HG03432 (cell line): Measurements from ENCODE around the gene CEACAM6.
"Not testable (repeated sequence)": the region's sequence is repeated elsewhere in the genome, so short reads cannot be mapped to it uniquely, and the experiment has no call there.

Experiments used
- ATAC-seq: cut with Tn5 transposase; IDR thresholded peaks from one replicate; pipeline ENCODE4 v1.9.1; 2021; ENCODE audit warnings: mild to moderate bottlenecking, moderate library complexity; ENCODE audit not compliant: unreplicated experiment

CEACAM6 gene

DNA sequence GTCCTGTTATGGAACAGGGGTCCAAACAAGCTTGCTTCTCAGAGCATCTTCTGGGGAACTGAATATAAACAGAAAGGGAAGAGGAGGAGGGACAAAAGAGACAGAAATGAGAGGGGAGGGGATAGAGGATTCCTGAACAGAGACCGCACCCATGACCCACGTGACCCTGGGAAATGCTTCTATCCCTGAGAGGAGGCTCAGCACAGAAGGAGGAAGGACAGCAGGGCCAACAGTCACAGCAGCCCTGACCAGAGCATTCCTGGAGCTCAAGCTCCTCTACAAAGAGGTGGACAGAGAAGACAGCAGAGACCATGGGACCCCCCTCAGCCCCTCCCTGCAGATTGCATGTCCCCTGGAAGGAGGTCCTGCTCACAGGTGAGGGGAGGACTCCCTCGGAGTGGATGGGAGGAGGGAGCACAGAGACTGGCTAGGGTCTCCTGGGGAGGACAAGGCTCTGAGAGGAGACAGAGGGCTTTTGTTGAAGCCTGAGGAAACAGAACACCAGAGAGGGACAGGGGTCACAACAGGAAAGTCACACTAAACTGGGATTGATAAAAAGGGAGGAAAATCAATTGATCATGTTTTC is at the start of gene CEACAM6:
Gene CEACAM6, plus strand, starts transcription at position 203 of the 586 bp plus-strand sequence. Its CDS starts 109 bp downstream, at position 312.
- ATAC-seq = no peak

DNA sequence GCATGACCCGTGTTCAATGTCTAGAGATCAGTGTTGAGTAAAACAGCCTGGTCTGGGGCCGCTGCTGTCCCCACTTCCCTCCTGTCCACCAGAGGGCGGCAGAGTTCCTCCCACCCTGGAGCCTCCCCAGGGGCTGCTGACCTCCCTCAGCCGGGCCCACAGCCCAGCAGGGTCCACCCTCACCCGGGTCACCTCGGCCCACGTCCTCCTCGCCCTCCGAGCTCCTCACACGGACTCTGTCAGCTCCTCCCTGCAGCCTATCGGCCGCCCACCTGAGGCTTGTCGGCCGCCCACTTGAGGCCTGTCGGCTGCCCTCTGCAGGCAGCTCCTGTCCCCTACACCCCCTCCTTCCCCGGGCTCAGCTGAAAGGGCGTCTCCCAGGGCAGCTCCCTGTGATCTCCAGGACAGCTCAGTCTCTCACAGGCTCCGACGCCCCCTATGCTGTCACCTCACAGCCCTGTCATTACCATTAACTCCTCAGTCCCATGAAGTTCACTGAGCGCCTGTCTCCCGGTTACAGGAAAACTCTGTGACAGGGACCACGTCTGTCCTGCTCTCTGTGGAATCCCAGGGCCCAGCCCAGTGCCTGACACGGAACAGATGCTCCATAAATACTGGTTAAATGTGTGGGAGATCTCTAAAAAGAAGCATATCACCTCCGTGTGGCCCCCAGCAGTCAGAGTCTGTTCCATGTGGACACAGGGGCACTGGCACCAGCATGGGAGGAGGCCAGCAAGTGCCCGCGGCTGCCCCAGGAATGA is 48.4 kb upstream of the CEACAM6 start:
- ATAC-seq = no peak

DNA sequence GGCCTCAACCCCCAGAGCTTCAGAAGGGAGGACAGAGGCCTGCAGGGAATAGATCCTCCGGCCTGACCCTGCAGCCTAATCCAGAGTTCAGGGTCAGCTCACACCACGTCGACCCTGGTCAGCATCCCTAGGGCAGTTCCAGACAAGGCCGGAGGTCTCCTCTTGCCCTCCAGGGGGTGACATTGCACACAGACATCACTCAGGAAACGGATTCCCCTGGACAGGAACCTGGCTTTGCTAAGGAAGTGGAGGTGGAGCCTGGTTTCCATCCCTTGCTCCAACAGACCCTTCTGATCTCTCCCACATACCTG is 47.9 kb upstream of the CEACAM6 start:
- ATAC-seq = no peak

DNA sequence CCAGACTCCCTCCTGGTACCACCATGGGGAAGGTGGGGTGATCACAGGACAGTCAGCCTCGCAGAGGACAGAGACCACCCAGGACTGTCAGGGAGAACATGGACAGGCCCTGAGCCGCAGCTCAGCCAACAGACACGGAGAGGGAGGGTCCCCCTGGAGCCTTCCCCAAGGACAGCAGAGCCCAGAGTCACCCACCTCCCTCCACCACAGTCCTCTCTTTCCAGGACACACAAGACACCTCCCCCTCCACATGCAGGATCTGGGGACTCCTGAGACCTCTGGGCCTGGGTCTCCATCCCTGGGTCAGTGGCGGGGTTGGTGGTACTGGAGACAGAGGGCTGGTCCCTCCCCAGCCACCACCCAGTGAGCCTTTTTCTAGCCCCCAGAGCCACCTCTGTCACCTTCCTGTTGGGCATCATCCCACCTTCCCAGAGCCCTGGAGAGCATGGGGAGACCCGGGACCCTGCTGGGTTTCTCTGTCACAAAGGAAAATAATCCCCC is 47.4 kb upstream of the CEACAM6 start:
- no peak for ATAC-seq

GRCh38 chr19:41708481-41708880 is 46.8 kb upstream of the CEACAM6 start, which contains the start of gene CEACAM5:
Gene CEACAM5 (plus strand): TSS chr19:41708626. CDS start chr19:41708732, 106 bp downstream.
- ATAC-seq = no peak

DNA sequence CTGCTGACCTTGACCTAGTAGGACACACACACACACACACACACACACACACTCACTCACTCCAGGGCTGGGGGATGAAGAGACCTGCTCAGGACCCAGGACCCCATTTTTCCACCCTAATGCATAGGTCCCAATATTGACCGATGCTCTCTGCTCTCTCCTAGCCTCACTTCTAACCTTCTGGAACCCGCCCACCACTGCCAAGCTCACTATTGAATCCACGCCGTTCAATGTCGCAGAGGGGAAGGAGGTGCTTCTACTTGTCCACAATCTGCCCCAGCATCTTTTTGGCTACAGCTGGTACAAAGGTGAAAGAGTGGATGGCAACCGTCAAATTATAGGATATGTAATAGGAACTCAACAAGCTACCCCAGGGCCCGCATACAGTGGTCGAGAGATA is 45.8 kb upstream of the CEACAM6 start:
- not testable (repeated sequence) for ATAC-seq

GRCh38 chr19:41709951-41710645 is 45.2 kb upstream of the CEACAM6 start:
- no peak for ATAC-seq

DNA sequence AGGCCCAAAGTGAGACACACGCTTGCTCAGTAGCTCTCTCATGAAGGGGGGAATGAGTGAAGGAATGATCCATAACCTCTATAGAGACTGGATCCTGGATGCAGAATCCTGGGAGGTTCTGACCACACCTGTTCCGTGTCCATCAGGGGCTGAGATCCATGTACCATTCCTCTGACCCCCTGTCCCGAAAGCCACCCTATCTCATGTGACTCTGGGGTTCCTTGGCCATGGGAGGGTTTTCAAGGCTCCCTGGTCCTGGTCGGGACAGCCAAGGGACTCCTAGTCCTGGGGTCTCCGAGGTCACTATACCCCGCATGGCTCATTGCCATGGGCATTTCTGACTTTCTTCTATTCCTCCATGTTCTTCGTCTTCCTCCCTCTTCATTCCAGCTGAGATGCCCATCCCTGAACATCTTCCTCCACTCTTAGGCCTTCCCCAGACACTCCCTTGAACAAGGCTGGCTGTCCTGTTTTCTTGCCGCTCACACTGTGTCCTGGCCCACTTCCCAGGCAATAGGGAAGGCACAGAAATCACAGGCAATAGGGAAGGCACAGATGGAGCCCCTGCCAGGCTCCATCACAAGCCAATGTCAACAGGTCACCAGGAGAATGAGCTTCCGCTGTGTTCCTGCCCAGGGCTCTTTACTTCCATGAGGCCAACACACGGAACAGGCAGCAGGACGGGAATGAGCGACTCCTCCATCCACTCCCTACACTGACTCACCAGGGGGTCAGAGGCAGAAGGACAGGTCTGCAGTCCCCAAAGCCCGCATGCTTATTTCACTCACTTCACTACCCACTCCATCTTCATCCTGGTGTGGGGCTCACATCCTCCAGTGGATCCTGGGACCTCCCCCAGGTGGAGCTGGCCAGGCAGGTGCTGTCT is 43.7 kb upstream of the CEACAM6 start:
- ATAC-seq = no peak

- no peak for ATAC-seq
Observed at GRCh38 chr19:41714598-41714997, 40.7 kb upstream of the CEACAM6 start.

- no peak for ATAC-seq
Observed at GRCh38 chr19:41718761-41719160, 36.6 kb upstream of the CEACAM6 start.

DNA sequence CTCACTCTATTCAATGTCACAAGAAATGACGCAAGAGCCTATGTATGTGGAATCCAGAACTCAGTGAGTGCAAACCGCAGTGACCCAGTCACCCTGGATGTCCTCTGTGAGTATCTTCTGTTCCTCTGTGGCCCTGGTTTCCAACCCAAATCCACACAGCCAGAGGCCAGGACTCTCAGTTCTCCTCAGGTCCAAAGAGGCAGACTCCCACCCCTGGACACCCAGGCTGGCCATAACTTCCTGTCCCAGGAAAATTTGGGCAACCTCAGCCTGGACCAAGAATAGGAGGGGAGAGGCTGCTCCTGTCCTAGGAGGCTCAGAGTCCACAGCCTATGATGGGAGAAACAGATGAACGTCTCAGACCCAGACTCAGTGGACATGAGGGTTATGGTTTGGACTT is 35.2 kb upstream of the CEACAM6 start:
- ATAC-seq = no peak

DNA sequence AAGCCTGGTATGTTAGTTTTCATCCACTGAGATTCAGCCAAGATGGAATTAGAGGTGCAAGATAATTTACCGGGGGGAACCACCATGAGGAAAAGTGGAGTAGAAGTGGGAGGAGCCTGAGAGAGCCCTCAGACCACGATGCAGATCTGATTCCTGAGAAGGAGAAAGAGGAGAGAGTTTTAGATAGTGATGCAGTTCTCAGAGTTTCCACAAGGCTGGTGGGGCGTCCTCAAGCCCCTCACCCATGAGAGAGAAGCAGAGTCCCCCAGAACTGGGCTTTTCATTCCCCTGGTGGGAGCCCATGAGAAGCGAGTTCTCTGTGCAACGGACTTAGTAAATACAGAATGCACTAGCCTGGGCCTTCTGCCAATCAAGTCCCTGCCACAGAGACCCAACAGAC is 28.8 kb upstream of the CEACAM6 start:
- ATAC-seq = no peak

DNA sequence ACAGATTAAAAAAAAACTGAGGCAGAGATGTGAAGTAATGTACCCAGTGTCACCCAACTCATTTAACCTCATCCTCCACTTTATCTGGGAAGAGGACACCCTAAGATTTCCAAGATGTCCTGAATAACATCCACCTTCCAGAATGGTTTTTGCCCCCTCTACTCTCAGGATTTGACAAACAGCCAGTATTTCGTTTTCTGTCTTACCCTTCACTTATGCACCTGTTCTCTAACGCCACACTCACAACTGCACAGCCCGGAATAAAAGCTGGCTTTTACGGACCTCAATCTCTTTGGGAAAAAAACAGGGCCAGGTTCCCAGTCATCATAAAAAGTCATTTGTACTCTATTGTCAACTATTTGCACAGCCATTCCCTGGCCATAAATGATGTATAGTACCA is 21.2 kb upstream of the CEACAM6 start:
- ATAC-seq = no peak

GRCh38 chr19:41734585-41734984 is 20.7 kb upstream of the CEACAM6 start:
- no peak for ATAC-seq

DNA sequence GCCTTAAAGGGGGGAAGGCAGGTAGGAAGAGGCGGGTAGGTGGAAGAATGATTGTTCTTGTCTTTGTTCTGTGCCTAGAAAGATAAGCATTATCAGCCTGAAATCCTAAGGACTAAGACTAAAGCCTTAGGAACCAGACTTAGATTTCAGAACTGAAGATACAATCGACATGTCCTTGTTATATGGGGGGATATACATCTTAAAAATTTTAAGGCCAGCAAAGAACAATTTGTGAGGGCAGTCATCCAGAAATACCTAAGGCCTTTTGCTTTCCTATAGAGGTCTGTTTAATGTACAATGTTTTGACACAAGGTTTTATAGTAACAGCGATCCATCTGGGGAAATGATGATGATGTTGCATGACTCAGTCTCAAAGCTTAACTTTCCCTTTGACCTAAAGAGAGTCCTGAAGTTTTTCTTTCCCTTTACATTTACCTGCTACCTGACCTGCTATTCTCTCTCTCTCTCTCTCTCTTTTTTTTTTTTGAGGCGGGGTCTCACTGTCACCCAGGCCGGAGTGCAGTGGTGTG is 20.2 kb upstream of the CEACAM6 start:
- ATAC-seq = no peak

GRCh38 chr19:41739361-41739760 is 16.0 kb upstream of the CEACAM6 start:
- ATAC-seq = no peak

- ATAC-seq = no peak
Observed at GRCh38 chr19:41740415-41741243, 14.7 kb upstream of the CEACAM6 start.

- ATAC-seq = no peak
Observed at GRCh38 chr19:41741244-41741554, 14.1 kb upstream of the CEACAM6 start.

- no peak for ATAC-seq
Observed at GRCh38 chr19:41744850-41745249, 10.5 kb upstream of the CEACAM6 start.

- ATAC-seq = no peak
Observed at GRCh38 chr19:41745756-41746155, 9.6 kb upstream of the CEACAM6 start.
